WTC11 (cell line): ENCODE measurements around the gene ACR. TPM values are rescaled to one million over a fixed set of nuclear protein-coding genes. Genes with fewer than 3 reads are reported as not detected.

ENCODE experiments used
- ATAC-seq: fragments of 200-7000 bp; cut with Tn5 transposase; 2 replicates; pipeline ENCODE4 v1.10.0; 2021; ENCODE audit warnings: mild to moderate bottlenecking, moderate library complexity
- Bru-seq: library from RNA; stranded (reverse); fragments of 400-500 nt; gene quantifications from one replicate; lab custom pipeline; 2021; lab: Mats Ljungman, UMichigan
- CTCF ChIA-PET: fragments of 300-600 bp; sonication (Branson Sonifier 250); formaldehyde crosslinking; loops from one replicate; lab custom pipeline; 2021; ENCODE audit warnings: antibody characterized with exemption; lab: Charles Lee
- POLR2A ChIA-PET: fragments of 350-600 bp; sonication (Branson Sonifier 250); formaldehyde crosslinking; loops from one replicate; lab custom pipeline; 2021; ENCODE audit warnings: antibody characterized with exemption; lab: Charles Lee
- DNase-seq: peaks from one replicate; pipeline ENCODE4 v3.0.0; 2021; ENCODE audit warnings: low spot score
- H3K27ac Mint-ChIP-seq: 2 replicates; pipeline ENCODE4 v1.8.0; 2021; ENCODE audit warnings: mixed read lengths
- H3K27me3 Mint-ChIP-seq: 2 replicates; pipeline ENCODE4 v1.8.0; 2021; ENCODE audit warnings: low read depth, mild to moderate bottlenecking, moderate library complexity, mixed read lengths
- H3K36me3 Mint-ChIP-seq: 2 replicates; pipeline ENCODE4 v1.8.0; 2021; ENCODE audit warnings: mixed read lengths
- H3K4me1 Mint-ChIP-seq: 2 replicates; pipeline ENCODE4 v1.8.0; 2022; ENCODE audit warnings: mixed read lengths
- H3K4me3 Mint-ChIP-seq: 2 replicates; pipeline ENCODE4 v1.8.0; 2021; ENCODE audit warnings: mild to moderate bottlenecking, moderate library complexity, mixed read lengths
- H3K9me3 Mint-ChIP-seq: 2 replicates; pipeline ENCODE4 v1.8.0; 2021; ENCODE audit warnings: mixed read lengths
- AR ChIP-seq: fragments of 250-450 bp; sonication (Bioruptor Pico); IDR thresholded peaks from 2 replicates; pipeline ENCODE4 v1.9.0; 2021; ENCODE audit warnings: mild to moderate bottlenecking
- CBFB ChIP-seq: sonication (generic); formaldehyde crosslinking; IDR thresholded peaks from 2 replicates; pipeline ENCODE4 v1.8.1; 2022; ENCODE audit warnings: mild to moderate bottlenecking, low read depth, missing genetic modification reagents
- CDX4 ChIP-seq: fragments of 250-450 bp; sonication (Bioruptor Pico); IDR thresholded peaks from 2 replicates; pipeline ENCODE4 v1.9.0; 2021; ENCODE audit warnings: moderate library complexity, mild to moderate bottlenecking, inconsistent platforms, borderline replicate concordance
- CREM ChIP-seq: sonication (generic); formaldehyde crosslinking; IDR thresholded peaks from 2 replicates; pipeline ENCODE4 v1.8.1; 2022; ENCODE audit warnings: mild to moderate bottlenecking, missing genetic modification reagents, moderate library complexity
- E2F4 ChIP-seq: sonication (generic); formaldehyde crosslinking; IDR thresholded peaks from 2 replicates; pipeline ENCODE4 v1.8.1; 2022; ENCODE audit warnings: low read depth, mild to moderate bottlenecking, moderate library complexity, missing genetic modification reagents, borderline replicate concordance
- FOXK1 ChIP-seq: sonication (generic); formaldehyde crosslinking; IDR thresholded peaks from 2 replicates; pipeline ENCODE4 v1.8.0; 2022; ENCODE audit warnings: mild to moderate bottlenecking, moderate library complexity, missing genetic modification reagents
- FOXP1 ChIP-seq: sonication (generic); formaldehyde crosslinking; IDR thresholded peaks from 2 replicates; pipeline ENCODE4 v1.8.0; 2022; ENCODE audit warnings: missing genetic modification reagents, mild to moderate bottlenecking, moderate library complexity, borderline replicate concordance
- GRHL2 ChIP-seq: fragments of 250-450 bp; sonication (Bioruptor Pico); IDR thresholded peaks from 2 replicates; pipeline ENCODE4 v1.8.0; 2022; ENCODE audit warnings: mild to moderate bottlenecking, moderate library complexity; ENCODE audit not compliant: insufficient replicate concordance, severe bottlenecking
- KAT7 ChIP-seq: sonication (generic); formaldehyde crosslinking; IDR thresholded peaks from 2 replicates; pipeline ENCODE4 v1.8.1; 2023; ENCODE audit warnings: missing genetic modification reagents, mild to moderate bottlenecking, borderline replicate concordance
- MXD4 ChIP-seq: fragments of 250-450 bp; sonication (Bioruptor Pico); IDR thresholded peaks from 2 replicates; pipeline ENCODE4 v1.8.0; 2021; ENCODE audit warnings: mild to moderate bottlenecking, moderate library complexity, borderline replicate concordance
- NFATC4 ChIP-seq: fragments of 250-450 bp; sonication (Bioruptor Pico); IDR thresholded peaks from 2 replicates; pipeline ENCODE4 v1.9.0; 2021; ENCODE audit warnings: mild to moderate bottlenecking
- NR1H2 ChIP-seq: sonication (generic); formaldehyde crosslinking; IDR thresholded peaks from 2 replicates; pipeline ENCODE4 v1.9.0; 2021; ENCODE audit warnings: mild to moderate bottlenecking, moderate library complexity, missing genetic modification reagents
- PRRX2 ChIP-seq: fragments of 250-450 bp; sonication (Bioruptor Pico); IDR thresholded peaks from 2 replicates; pipeline ENCODE4 v1.8.0; 2021; ENCODE audit warnings: mild to moderate bottlenecking
- SOX15 ChIP-seq: fragments of 250-450 bp; sonication (Bioruptor Pico); IDR thresholded peaks from 2 replicates; pipeline ENCODE4 v1.9.0; 2021; ENCODE audit warnings: mild to moderate bottlenecking
- SP1 ChIP-seq: sonication (generic); formaldehyde crosslinking; conservative IDR thresholded peaks from 2 replicates; pipeline ENCODE4 v1.8.1; 2022; ENCODE audit warnings: missing genetic modification reagents
- TEAD1 ChIP-seq: sonication (generic); formaldehyde crosslinking; IDR thresholded peaks from 2 replicates; pipeline ENCODE4 v1.8.0; 2022; ENCODE audit warnings: mild to moderate bottlenecking, missing genetic modification reagents
- ZBTB21 ChIP-seq: sonication (generic); formaldehyde crosslinking; IDR thresholded peaks from 2 replicates; pipeline ENCODE4 v1.8.1; 2023; ENCODE audit warnings: mild to moderate bottlenecking, missing genetic modification reagents, borderline replicate concordance
- ZNF138 ChIP-seq: sonication (generic); formaldehyde crosslinking; conservative IDR thresholded peaks from 2 replicates; pipeline ENCODE4 v1.8.1; 2022; ENCODE audit warnings: mild to moderate bottlenecking, moderate library complexity, missing genetic modification reagents
- ZNF219 ChIP-seq: sonication (generic); formaldehyde crosslinking; IDR thresholded peaks from 2 replicates; pipeline ENCODE4 v1.8.0; 2023; ENCODE audit warnings: missing genetic modification reagents, mild to moderate bottlenecking, borderline replicate concordance
- ZNF671 ChIP-seq: fragments of 250-450 bp; sonication (Bioruptor Pico); IDR thresholded peaks from 2 replicates; pipeline ENCODE4 v1.8.0; 2021; ENCODE audit warnings: mild to moderate bottlenecking
- long read RNA-seq, 3 experiments: library from RNA in 1 of 3; library from capped mRNA in 1 of 3; library from polyadenylated mRNA in 1 of 3; unstranded in 2 of 3; stranded (forward) in 1 of 3; transcript quantifications; one replicate each; pipeline ENCODE4 v2.0.0, GENCODE V29; 2021
- total RNA-seq: library from RNA; stranded (reverse); gene quantifications from 3 replicates; pipeline ENCODE4 v1.2.3, GENCODE V29; 2021
- TF ChIP-seq, protein P1 (sequence below): sonication (generic); formaldehyde crosslinking; IDR thresholded peaks from 2 replicates; pipeline ENCODE4 v1.8.0; 2022; ENCODE audit warnings: mild to moderate bottlenecking, missing genetic modification reagents
- TF ChIP-seq, protein P2 (sequence below): sonication (generic); formaldehyde crosslinking; IDR thresholded peaks from 2 replicates; pipeline ENCODE4 v1.8.0; 2023; ENCODE audit warnings: missing genetic modification reagents
- TF ChIP-seq, protein P3 (sequence below): sonication (generic); formaldehyde crosslinking; IDR thresholded peaks from 2 replicates; pipeline ENCODE4 v1.8.1; 2023; ENCODE audit warnings: mild to moderate bottlenecking, moderate library complexity, missing genetic modification reagents
- TF ChIP-seq, protein P4 (sequence below): sonication (generic); formaldehyde crosslinking; IDR thresholded peaks from 2 replicates; pipeline ENCODE4 v1.8.1; 2022; ENCODE audit warnings: missing genetic modification reagents, borderline replicate concordance

ACR gene
- total RNA-seq: 0.18 to 0.55 TPM (median 0.46 TPM) in 3 replicates
- percentile 12 among the genes with signal in this experiment for Bru-seq, nascent RNA
- long read RNA-seq, experiment 1: 0 reads
- long read RNA-seq, experiment 2: 0 reads
- long read RNA-seq, experiment 3: 0 reads

DNA sequence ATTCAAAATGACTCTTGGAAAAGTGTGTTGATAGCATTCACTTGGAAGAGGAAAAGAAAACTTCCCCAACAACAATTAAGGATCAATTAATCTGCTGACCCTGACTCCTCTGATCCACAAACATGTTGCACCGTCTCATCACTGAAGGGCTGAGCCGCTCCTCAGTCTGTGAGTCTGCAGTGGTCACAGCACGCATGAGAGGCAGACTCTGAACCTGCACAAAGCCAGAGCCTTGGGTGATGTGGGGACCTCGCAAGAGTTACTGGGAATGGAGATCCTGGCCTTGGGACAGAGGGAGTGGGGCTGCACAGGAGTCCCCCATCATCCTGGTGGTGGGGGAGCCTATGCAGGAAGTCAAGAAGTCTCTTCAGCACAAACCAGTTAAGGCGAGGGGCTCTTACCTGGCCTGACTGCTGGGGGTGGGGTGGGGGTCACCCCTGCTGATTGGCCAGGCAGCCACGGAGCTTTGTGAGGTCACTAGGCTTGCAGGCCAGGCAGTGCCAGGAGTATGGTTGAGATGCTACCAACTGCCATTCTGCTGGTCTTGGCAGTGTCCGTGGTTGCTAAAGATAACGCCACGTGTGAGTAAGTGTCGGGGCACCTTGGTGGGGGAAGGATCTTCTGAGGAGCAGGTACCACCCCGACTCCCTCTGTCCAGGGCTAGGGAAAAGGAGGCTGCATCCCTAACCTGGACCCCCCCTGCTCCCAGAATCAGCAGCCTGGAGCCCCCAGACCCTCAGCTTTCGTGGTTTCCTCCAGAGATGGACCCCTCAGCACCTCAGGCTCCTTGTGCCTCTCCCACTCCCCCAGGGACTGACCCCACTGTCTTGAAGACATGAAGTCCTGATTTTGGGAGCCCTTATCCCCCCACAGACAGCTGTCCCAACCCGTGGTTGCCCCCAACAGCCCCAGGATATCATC lies at the start of gene ACR:
Gene ACR, plus strand, starts transcription at position 477 of the 921 bp plus-strand sequence. Its CDS starts 32 bp downstream, at position 509.
- H3K27me3 Mint-ChIP-seq: peaks cover 88% of the 10 kb centered on the region
- no peak for ATAC-seq
- no peak within 1 kb of the TSS for H3K27ac Mint-ChIP-seq
- H3K4me1 Mint-ChIP-seq: no peaks in the 10 kb centered on the region
- TF ChIP-seq ZNF219 (no peak), GRHL2 (no peak), CDX4 (CRISPR knock-in tag) (no peak), SP1 (CRISPR knock-in tag) (no peak), CBFB (CRISPR knock-in tag) (no peak), ZNF671 (CRISPR knock-in tag) (no peak), TEAD1 (CRISPR knock-in tag) (no peak), PRRX2 (no peak), MXD4 (CRISPR knock-in tag) (no peak), NFATC4 (no peak), KAT7 (no peak)
- H3K4me3 Mint-ChIP-seq: no peak within 1 kb of the TSS
- ChIA-PET POLR2A (no interaction called here), CTCF (interaction anchor here (0.6 to 1.5 kb wide), 2 partner anchors 37 to 38 kb away, joined by 3 read pairs; no protein-coding TSS in a partner anchor)
- H3K9me3 Mint-ChIP-seq: no peaks in the 10 kb centered on the region
- peak; percentile 6 for DNase-seq
- no peaks in the 10 kb centered on the region for H3K36me3 Mint-ChIP-seq

DNA sequence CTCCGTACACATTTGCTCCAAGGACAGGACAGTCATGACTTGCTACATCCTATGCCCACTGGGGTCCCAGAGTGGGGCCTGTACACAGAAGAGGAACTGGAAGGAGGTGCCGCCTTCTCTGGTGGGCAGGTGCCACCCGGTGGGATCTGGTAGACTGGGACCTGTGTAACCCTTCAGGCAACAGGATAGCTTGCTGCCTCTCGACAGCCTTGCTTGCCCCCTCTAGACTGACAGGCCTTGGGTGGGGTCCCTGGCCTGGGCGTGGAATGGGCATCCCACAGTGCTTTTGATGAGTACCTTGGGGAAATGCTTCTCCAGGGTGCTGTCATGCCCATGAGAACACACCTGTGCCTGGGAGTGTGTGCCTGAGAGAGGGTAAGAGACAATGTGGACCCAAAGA lies 49.6 kb upstream of the ACR start:
- no peaks in the 10 kb centered on the region; the same call in 1 of the 2 replicates for H3K27me3 Mint-ChIP-seq

More for the DNA sequence above, 49.6 kb upstream of the ACR start:
- DNase-seq (no peak), ATAC-seq (no peak)
- no peak for TF ChIP-seq MXD4 (CRISPR knock-in tag)
- TF ChIP-seq, protein P1, sequence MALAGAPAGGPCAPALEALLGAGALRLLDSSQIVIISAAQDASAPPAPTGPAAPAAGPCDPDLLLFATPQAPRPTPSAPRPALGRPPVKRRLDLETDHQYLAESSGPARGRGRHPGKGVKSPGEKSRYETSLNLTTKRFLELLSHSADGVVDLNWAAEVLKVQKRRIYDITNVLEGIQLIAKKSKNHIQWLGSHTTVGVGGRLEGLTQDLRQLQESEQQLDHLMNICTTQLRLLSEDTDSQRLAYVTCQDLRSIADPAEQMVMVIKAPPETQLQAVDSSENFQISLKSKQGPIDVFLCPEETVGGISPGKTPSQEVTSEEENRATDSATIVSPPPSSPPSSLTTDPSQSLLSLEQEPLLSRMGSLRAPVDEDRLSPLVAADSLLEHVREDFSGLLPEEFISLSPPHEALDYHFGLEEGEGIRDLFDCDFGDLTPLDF (CRISPR knock-in tag): no peak
- no peak for TF ChIP-seq SOX15 (CRISPR knock-in tag)
- TF ChIP-seq E2F4: no peak
- TF ChIP-seq ZNF138: no peak
- TF ChIP-seq NR1H2 (CRISPR knock-in tag): no peak
- no peak for TF ChIP-seq FOXK1 (CRISPR knock-in tag)
- no peak for TF ChIP-seq AR
- TF ChIP-seq CREM (CRISPR knock-in tag): no peak
- no peak for TF ChIP-seq FOXP1 (CRISPR knock-in tag)
- TF ChIP-seq, protein P2, sequence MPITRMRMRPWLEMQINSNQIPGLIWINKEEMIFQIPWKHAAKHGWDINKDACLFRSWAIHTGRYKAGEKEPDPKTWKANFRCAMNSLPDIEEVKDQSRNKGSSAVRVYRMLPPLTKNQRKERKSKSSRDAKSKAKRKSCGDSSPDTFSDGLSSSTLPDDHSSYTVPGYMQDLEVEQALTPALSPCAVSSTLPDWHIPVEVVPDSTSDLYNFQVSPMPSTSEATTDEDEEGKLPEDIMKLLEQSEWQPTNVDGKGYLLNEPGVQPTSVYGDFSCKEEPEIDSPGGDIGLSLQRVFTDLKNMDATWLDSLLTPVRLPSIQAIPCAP (CRISPR knock-in tag): no peak
- TF ChIP-seq TEAD1 (CRISPR knock-in tag): no peak
- TF ChIP-seq, protein P3, sequence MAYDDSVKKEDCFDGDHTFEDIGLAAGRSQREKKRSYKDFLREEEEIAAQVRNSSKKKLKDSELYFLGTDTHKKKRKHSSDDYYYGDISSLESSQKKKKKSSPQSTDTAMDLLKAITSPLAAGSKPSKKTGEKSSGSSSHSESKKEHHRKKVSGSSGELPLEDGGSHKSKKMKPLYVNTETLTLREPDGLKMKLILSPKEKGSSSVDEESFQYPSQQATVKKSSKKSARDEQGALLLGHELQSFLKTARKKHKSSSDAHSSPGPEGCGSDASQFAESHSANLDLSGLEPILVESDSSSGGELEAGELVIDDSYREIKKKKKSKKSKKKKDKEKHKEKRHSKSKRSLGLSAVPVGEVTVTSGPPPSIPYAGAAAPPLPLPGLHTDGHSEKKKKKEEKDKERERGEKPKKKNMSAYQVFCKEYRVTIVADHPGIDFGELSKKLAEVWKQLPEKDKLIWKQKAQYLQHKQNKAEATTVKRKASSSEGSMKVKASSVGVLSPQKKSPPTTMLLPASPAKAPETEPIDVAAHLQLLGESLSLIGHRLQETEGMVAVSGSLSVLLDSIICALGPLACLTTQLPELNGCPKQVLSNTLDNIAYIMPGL (CRISPR knock-in tag): no peak
- TF ChIP-seq GRHL2: no peak
- TF ChIP-seq ZBTB21: no peak
- TF ChIP-seq, protein P4, sequence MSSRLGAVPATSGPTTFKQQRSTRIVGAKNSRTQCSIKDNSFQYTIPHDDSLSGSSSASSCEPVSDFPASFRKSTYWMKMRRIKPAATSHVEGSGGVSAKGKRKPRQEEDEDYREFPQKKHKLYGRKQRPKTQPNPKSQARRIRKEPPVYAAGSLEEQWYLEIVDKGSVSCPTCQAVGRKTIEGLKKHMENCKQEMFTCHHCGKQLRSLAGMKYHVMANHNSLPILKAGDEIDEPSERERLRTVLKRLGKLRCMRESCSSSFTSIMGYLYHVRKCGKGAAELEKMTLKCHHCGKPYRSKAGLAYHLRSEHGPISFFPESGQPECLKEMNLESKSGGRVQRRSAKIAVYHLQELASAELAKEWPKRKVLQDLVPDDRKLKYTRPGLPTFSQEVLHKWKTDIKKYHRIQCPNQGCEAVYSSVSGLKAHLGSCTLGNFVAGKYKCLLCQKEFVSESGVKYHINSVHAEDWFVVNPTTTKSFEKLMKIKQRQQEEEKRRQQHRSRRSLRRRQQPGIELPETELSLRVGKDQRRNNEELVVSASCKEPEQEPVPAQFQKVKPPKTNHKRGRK (CRISPR knock-in tag): no peak
- ChIA-PET POLR2A (no interaction called here), CTCF (no interaction called here)
- Mint-ChIP-seq H3K27ac (no peak overlapping the region), H3K4me1 (no peaks in the 10 kb centered on the region; the same call in 1 of the 2 replicates), H3K36me3 (peaks cover 7% of the 10 kb centered on the region), H3K9me3 (peaks cover 10% of the 10 kb centered on the region), H3K4me3 (no peak overlapping the region)
